Measurements from ENCODE around the gene BCAS1. TPM values are rescaled to one million over a fixed set of nuclear protein-coding genes. Genes with fewer than 3 reads are reported as not detected.

The BCAS1 gene
- polyA plus RNA-seq, 1 of the 3 experiments (the other 2 are of a cell fraction): not detected

DNA sequence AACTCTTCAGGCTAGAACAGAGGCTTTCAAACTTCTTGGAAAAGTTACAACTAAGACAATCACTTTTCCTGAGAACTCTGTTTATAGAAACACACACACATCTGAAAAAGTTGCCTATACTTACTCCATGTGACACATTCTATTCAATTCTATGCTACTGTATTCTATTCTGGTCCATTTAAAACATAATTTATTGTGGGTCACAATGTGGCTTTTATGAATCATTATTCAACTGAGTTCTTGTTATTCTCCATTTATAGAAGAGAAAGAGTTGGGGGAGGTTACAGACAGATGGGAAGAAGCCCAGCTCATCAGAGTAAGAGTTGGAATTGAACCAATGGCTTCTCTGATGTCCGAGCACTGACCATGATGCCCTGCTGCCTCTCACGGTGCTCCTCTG lies 21.6 kb upstream of the BCAS1 start:
- H3K27ac ChIP-seq (ENCODE audit: low read depth in 2 of 2, low read length in 1 of 2): no peak overlapping the region
- H3K4me2 ChIP-seq: no peak overlapping the region
- peaks cover 0 to 3% of the 10 kb centered on the region in 2 experiments; a peak in 1 of 4 replicates for H3K4me1 ChIP-seq (ENCODE audit: control insufficient read depth in 1 of 2, insufficient read depth in 2 of 2, low read depth in 1 of 2, low read length in 1 of 2)
- H3K4me3 ChIP-seq (ENCODE audit: low read depth in 2 of 2, low read length in 1 of 2): no peak overlapping the region
- TF ChIP-seq MEF2A (IDR thresholded peaks at IDR 0.05; ENCODE audit: borderline replicate concordance, low read depth) (no peak), SIN3A (IDR thresholded peaks at IDR 0.05; ENCODE audit: borderline replicate concordance, low read depth, low read length) (no peak), MXI1 (IDR thresholded peaks at IDR 0.05; ENCODE audit: low read depth, low read length) (no peak), REST (IDR thresholded peaks at IDR 0.05; ENCODE audit: low read depth, low read length) (no peak), GATA2 (CRISPR knock-in tag; IDR thresholded peaks at IDR 0.05) (no peak), RXRA (IDR thresholded peaks at IDR 0.05; ENCODE audit: borderline replicate concordance, low read depth) (no peak), SMC3 (IDR thresholded peaks at IDR 0.05; ENCODE audit: low read depth, low read length) (no peak), NRF1 (IDR thresholded peaks at IDR 0.05; ENCODE audit: low read depth, low read length) (no peak), TCF12 (IDR thresholded peaks at IDR 0.05) (no peak), ELF1 (IDR thresholded peaks at IDR 0.05) (no peak), YY1 (IDR thresholded peaks at IDR 0.05; ENCODE audit: low read depth) (no peak), NFIC (IDR thresholded peaks at IDR 0.05; ENCODE audit: borderline replicate concordance) (no peak), FOXJ3 (CRISPR knock-in tag; IDR thresholded peaks at IDR 0.05) (no peak)
- TF ChIP-seq, protein P1, sequence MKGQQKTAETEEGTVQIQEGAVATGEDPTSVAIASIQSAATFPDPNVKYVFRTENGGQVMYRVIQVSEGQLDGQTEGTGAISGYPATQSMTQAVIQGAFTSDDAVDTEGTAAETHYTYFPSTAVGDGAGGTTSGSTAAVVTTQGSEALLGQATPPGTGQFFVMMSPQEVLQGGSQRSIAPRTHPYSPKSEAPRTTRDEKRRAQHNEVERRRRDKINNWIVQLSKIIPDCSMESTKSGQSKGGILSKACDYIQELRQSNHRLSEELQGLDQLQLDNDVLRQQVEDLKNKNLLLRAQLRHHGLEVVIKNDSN (IDR thresholded peaks at IDR 0.05; ENCODE audit: borderline replicate concordance, low read depth): no peak
- H3F3A ChIP-seq (replicated peaks; ENCODE audit: insufficient read depth): no peaks in the 10 kb centered on the region
- no peak overlapping the region for H3K9ac ChIP-seq
- no peaks in the 10 kb centered on the region for H3K36me3 ChIP-seq (replicated peaks in 1 of 2; ENCODE audit: control insufficient read depth in 1 of 2, insufficient read depth in 2 of 2, low read length in 1 of 2)
- no peaks in the 10 kb centered on the region for H3K79me2 ChIP-seq (ENCODE audit: insufficient read depth)
- WGBS (ENCODE audit: low lambda C conversion rate): 60% methylated on average over 2 of the region's 2 CpGs
- ChIA-PET POLR2A (no interaction called here), CTCF (interaction anchor here (1.2 to 23.8 kb wide), 3 partner anchors 10 to 114 kb away, joined by 4 to 499 read pairs (median 71); partner anchors contain the start of gene PFDN4)
- no peak for DNase-seq
- H3K27me3 ChIP-seq (ENCODE audit: insufficient read depth): no peaks in the 10 kb centered on the region; the same call in 1 of the 2 replicates
- H3K9me2 ChIP-seq: no peaks in the 10 kb centered on the region
- no peaks in the 10 kb centered on the region for H4K20me1 ChIP-seq (ENCODE audit: insufficient read depth)
- no peaks in the 10 kb centered on the region for H3K9me3 ChIP-seq
- H2AFZ ChIP-seq (ENCODE audit: low read depth): no peak overlapping the region

DNA sequence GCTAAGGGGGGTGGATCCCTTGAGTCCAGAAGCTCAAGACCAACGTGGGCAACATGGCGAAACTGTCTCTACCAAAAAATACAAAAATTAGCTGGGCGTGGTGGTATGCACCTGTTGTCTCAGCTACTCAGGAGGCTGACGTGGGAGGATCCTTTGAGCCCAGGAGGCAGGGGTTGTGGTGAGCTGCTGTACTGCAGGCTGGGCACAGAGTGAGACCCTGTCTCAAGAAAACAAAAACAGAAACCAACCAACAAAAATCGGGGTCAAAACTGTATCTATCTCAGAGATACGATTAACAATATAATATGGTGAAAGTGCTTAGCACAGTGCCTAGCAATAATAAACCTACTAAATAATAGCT lies 20.7 kb upstream of the BCAS1 start:
- CTCF ChIA-PET: interaction anchor here (0.6 to 23.8 kb wide), 4 partner anchors 11 to 115 kb away, joined by 3 to 499 read pairs (median 38); partner anchors contain the start of gene PFDN4
- TF ChIP-seq, protein P2, sequence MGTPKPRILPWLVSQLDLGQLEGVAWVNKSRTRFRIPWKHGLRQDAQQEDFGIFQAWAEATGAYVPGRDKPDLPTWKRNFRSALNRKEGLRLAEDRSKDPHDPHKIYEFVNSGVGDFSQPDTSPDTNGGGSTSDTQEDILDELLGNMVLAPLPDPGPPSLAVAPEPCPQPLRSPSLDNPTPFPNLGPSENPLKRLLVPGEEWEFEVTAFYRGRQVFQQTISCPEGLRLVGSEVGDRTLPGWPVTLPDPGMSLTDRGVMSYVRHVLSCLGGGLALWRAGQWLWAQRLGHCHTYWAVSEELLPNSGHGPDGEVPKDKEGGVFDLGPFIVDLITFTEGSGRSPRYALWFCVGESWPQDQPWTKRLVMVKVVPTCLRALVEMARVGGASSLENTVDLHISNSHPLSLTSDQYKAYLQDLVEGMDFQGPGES (IDR thresholded peaks at IDR 0.05; ENCODE audit: low read depth, low read length): no peak
- TF ChIP-seq EZH2phosphoT487 (IDR thresholded peaks at IDR 0.05; ENCODE audit: borderline replicate concordance, low read depth) (no peak), FOXJ3 (CRISPR knock-in tag; IDR thresholded peaks at IDR 0.05) (no peak), ELF1 (IDR thresholded peaks at IDR 0.05) (no peak), MEF2A (IDR thresholded peaks at IDR 0.05; ENCODE audit: borderline replicate concordance, low read depth) (no peak), JUND (IDR thresholded peaks at IDR 0.05) (no peak), POLR2AphosphoS5 (IDR thresholded peaks at IDR 0.05; ENCODE audit: low read depth, low read length) (no peak), SIN3A (IDR thresholded peaks at IDR 0.05; ENCODE audit: borderline replicate concordance, low read depth, low read length) (no peak)
- TF ChIP-seq, protein P1 (IDR thresholded peaks at IDR 0.05; ENCODE audit: borderline replicate concordance, low read depth): no peak
- TF ChIP-seq, protein P3, sequence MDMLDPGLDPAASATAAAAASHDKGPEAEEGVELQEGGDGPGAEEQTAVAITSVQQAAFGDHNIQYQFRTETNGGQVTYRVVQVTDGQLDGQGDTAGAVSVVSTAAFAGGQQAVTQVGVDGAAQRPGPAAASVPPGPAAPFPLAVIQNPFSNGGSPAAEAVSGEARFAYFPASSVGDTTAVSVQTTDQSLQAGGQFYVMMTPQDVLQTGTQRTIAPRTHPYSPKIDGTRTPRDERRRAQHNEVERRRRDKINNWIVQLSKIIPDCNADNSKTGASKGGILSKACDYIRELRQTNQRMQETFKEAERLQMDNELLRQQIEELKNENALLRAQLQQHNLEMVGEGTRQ (IDR thresholded peaks at IDR 0.05; ENCODE audit: borderline replicate concordance, low read depth, low read length): no peak

More for the DNA sequence above, 20.7 kb upstream of the BCAS1 start:
- Histone ChIP-seq H3K9ac (no peak overlapping the region), H3K27me3 (ENCODE audit: insufficient read depth) (no peaks in the 10 kb centered on the region; the same call in 1 of the 2 replicates), H3K9me3 (no peaks in the 10 kb centered on the region), H3K27ac (ENCODE audit: low read depth in 2 of 2, low read length in 1 of 2) (no peak overlapping the region), H2AFZ (ENCODE audit: low read depth) (no peak overlapping the region), H3K4me3 (ENCODE audit: low read depth in 2 of 2, low read length in 1 of 2) (no peak overlapping the region), H3K4me1 (ENCODE audit: control insufficient read depth in 1 of 2, insufficient read depth in 2 of 2, low read depth in 1 of 2, low read length in 1 of 2) (peaks cover 0 to 2% of the 10 kb centered on the region in 2 experiments; a peak in 1 of 4 replicates), H3K4me2 (no peak overlapping the region), H3K36me3 (replicated peaks in 1 of 2; ENCODE audit: control insufficient read depth in 1 of 2, insufficient read depth in 2 of 2, low read length in 1 of 2) (no peaks in the 10 kb centered on the region), H3K79me2 (ENCODE audit: insufficient read depth) (no peaks in the 10 kb centered on the region), H4K20me1 (ENCODE audit: insufficient read depth) (no peaks in the 10 kb centered on the region), H3F3A (replicated peaks; ENCODE audit: insufficient read depth) (no peaks in the 10 kb centered on the region), H3K9me2 (no peaks in the 10 kb centered on the region)
- no peak for DNase-seq
- POLR2A ChIA-PET: interaction anchor here (0.6 kb wide), 1 partner anchor 340 kb away, joined by 3 read pairs; no protein-coding TSS in a partner anchor
- WGBS (ENCODE audit: low lambda C conversion rate): 19% methylated on average over 6 of the region's 6 CpGs

Measured in SK-N-SH (cell line).